GM21515 (cell line): Measurements from ENCODE around the gene ARL4D.
"Not testable (repeated sequence)": the region's sequence is repeated elsewhere in the genome, so short reads cannot be mapped to it uniquely, and the experiment has no call there.

Source experiments
- ATAC-seq: cut with Tn5 transposase; IDR thresholded peaks from one replicate; pipeline ENCODE4 v1.9.1; 2021; ENCODE audit not compliant: unreplicated experiment

The ARL4D gene

GRCh38 chr17:43419375-43419882, 20.6 kb downstream of the ARL4D start:
- ATAC-seq = not testable (repeated sequence)

- no peak for ATAC-seq
Observed at GRCh38 chr17:43423777-43424455, 25.1 kb downstream of the ARL4D start.

GRCh38 chr17:43427362-43428043, 28.7 kb downstream of the ARL4D start:
- no peak for ATAC-seq

- ATAC-seq = no peak
Observed at GRCh38 chr17:43428524-43428923, 29.7 kb downstream of the ARL4D start.

- no peak for ATAC-seq
Observed at GRCh38 chr17:43430936-43431713, 32.3 kb downstream of the ARL4D start.

GRCh38 chr17:43431714-43432523, 33.1 kb downstream of the ARL4D start:
- ATAC-seq = no peak

- ATAC-seq = no peak
Observed at GRCh38 chr17:43434902-43435319, 36.1 kb downstream of the ARL4D start.

- no peak for ATAC-seq
Observed at GRCh38 chr17:43437756-43438155, 39.0 kb downstream of the ARL4D start.

GRCh38 chr17:43438626-43439025, 39.8 kb downstream of the ARL4D start:
- ATAC-seq = no peak

GRCh38 chr17:43439041-43439440, 40.2 kb downstream of the ARL4D start:
- ATAC-seq = no peak

GRCh38 chr17:43442711-43443110, 43.9 kb downstream of the ARL4D start:
- ATAC-seq = no peak

GRCh38 chr17:43443381-43443780, 44.6 kb downstream of the ARL4D start:
- no peak for ATAC-seq

- ATAC-seq = no peak
Observed at GRCh38 chr17:43444223-43445008, 45.6 kb downstream of the ARL4D start.

- ATAC-seq = no peak
Observed at GRCh38 chr17:43445009-43445589, 46.3 kb downstream of the ARL4D start.

GRCh38 chr17:43446773-43447172, 48.0 kb downstream of the ARL4D start:
- ATAC-seq = no peak

- no peak for ATAC-seq
Observed at GRCh38 chr17:43448720-43449469, 50.1 kb downstream of the ARL4D start.

GRCh38 chr17:43449470-43450248, 50.9 kb downstream of the ARL4D start:
- ATAC-seq = no peak
